Measurements from ENCODE around the gene RNF150. TPM values are rescaled to one million over a fixed set of nuclear protein-coding genes. Genes with fewer than 3 reads are reported as not detected.

The RNF150 gene
- total RNA-seq, 2 donors from 2014 or later = 11.7 to 12.3 TPM

DNA sequence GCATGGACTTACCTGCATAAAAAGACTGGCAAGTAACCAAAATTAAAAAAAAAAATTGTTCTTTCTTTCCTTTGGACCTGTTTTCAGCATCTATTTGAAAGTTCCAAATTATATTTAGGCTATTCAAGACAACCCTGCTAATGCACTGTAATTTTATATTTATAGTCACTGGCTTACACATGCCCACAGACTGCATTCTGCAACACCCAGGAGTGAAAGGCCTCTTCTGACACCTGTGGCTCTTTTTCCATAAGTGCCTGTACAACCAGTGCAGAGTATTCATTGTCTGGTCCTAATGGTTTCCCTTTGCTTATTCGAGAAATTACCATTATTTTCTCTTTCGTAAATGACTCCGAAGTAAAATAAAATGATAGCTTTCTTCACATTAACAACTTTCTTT, 143.3 kb downstream of the RNF150 start:
- DNase-seq (ENCODE audit: low spot score) = no peak
- no peaks in the 10 kb centered on the region for H3K9me3 ChIP-seq
- no peak overlapping the region for H3K27ac ChIP-seq
- TF ChIP-seq, protein P1, sequence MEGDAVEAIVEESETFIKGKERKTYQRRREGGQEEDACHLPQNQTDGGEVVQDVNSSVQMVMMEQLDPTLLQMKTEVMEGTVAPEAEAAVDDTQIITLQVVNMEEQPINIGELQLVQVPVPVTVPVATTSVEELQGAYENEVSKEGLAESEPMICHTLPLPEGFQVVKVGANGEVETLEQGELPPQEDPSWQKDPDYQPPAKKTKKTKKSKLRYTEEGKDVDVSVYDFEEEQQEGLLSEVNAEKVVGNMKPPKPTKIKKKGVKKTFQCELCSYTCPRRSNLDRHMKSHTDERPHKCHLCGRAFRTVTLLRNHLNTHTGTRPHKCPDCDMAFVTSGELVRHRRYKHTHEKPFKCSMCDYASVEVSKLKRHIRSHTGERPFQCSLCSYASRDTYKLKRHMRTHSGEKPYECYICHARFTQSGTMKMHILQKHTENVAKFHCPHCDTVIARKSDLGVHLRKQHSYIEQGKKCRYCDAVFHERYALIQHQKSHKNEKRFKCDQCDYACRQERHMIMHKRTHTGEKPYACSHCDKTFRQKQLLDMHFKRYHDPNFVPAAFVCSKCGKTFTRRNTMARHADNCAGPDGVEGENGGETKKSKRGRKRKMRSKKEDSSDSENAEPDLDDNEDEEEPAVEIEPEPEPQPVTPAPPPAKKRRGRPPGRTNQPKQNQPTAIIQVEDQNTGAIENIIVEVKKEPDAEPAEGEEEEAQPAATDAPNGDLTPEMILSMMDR (IDR thresholded peaks at IDR 0.05) = no peak
- TF ChIP-seq POLR2A (IDR thresholded peaks at IDR 0.05) (no peak), POLR2AphosphoS5 (IDR thresholded peaks at IDR 0.05) (no peak)
- no peaks in the 10 kb centered on the region for H3K4me1 ChIP-seq (replicated peaks)
- intact Hi-C loops (cut with DNase I) = loop anchor here (10.0 kb wide), 1 partner anchor 55 kb away; no protein-coding TSS in a partner anchor
- H3K36me3 ChIP-seq = no peaks in the 10 kb centered on the region
- WGBS = 98% methylated on average over 3 of the region's 3 CpGs
- no peaks in the 10 kb centered on the region for H3K27me3 ChIP-seq (replicated peaks; ENCODE audit: insufficient read depth)
- no peak overlapping the region for H3K4me3 ChIP-seq

- no peak for DNase-seq (ENCODE audit: low spot score)
Measured at GRCh38 chr4:140986045-140986444, 147.2 kb downstream of the RNF150 start.

GRCh38 chr4:140982613-140983340, 150.5 kb downstream of the RNF150 start:
- Histone ChIP-seq H3K27ac (no peak overlapping the region), H3K36me3 (no peaks in the 10 kb centered on the region), H3K27me3 (replicated peaks; ENCODE audit: insufficient read depth) (no peaks in the 10 kb centered on the region), H3K4me3 (no peak overlapping the region), H3K9me3 (no peaks in the 10 kb centered on the region), H3K4me1 (replicated peaks) (no peaks in the 10 kb centered on the region)
- WGBS = 94% methylated on average over 5 of the region's 5 CpGs
- TF ChIP-seq, protein P1 (IDR thresholded peaks at IDR 0.05) = no peak
- TF ChIP-seq POLR2AphosphoS5 (IDR thresholded peaks at IDR 0.05) (no peak), POLR2A (IDR thresholded peaks at IDR 0.05) (no peak)
- intact Hi-C loops (cut with DNase I) = no loop called here
- DNase-seq (ENCODE audit: low spot score) = no peak

More at GRCh38 chr4:140986045-140986444, 147.2 kb downstream of the RNF150 start:
- intact Hi-C loops (cut with DNase I) = no loop called here
- Histone ChIP-seq H3K9me3 (no peaks in the 10 kb centered on the region), H3K4me3 (no peak overlapping the region), H3K27ac (no peak overlapping the region), H3K27me3 (replicated peaks; ENCODE audit: insufficient read depth) (no peaks in the 10 kb centered on the region), H3K4me1 (replicated peaks) (no peaks in the 10 kb centered on the region), H3K36me3 (no peaks in the 10 kb centered on the region)
- TF ChIP-seq POLR2A (IDR thresholded peaks at IDR 0.05) (no peak), POLR2AphosphoS5 (IDR thresholded peaks at IDR 0.05) (no peak)
- TF ChIP-seq, protein P1 (IDR thresholded peaks at IDR 0.05) = no peak
- WGBS = 46% methylated on average over 5 of the region's 5 CpGs

GRCh38 chr4:140980426-140981200, 152.7 kb downstream of the RNF150 start:
- intact Hi-C loops (cut with DNase I) = no loop called here

More at GRCh38 chr4:140980426-140981200, 152.7 kb downstream of the RNF150 start:
- Histone ChIP-seq H3K9me3 (no peaks in the 10 kb centered on the region), H3K4me1 (replicated peaks) (no peaks in the 10 kb centered on the region), H3K36me3 (no peaks in the 10 kb centered on the region), H3K27me3 (replicated peaks; ENCODE audit: insufficient read depth) (no peaks in the 10 kb centered on the region), H3K27ac (no peak overlapping the region), H3K4me3 (no peak overlapping the region)
- WGBS = 65% methylated on average over 5 of the region's 5 CpGs
- no peak for TF ChIP-seq POLR2AphosphoS5 (IDR thresholded peaks at IDR 0.05)
- TF ChIP-seq, protein P1 (IDR thresholded peaks at IDR 0.05) = no peak
- no peak for TF ChIP-seq POLR2A (IDR thresholded peaks at IDR 0.05)
- DNase-seq (ENCODE audit: low spot score) = no peak
